Body of pancreas (tissue), 4 donors: ENCODE data around the gene SORCS2. TPM values are rescaled to one million over a fixed set of nuclear protein-coding genes. Genes with fewer than 3 reads are reported as not detected.

Experiments
- ATAC-seq: fragments of 150-250 bp; one replicate; pipeline ENCODE4 v1.9.1; 2016
- DNase-seq, 4 donors: peaks; one replicate each; pipeline ENCODE4 v3.0.0-alpha.2; 2019
- H3K27ac ChIP-seq, 4 donors: fragments of 200-600 bp; sonication (generic); 1 replicate in 3 of 4; 2 replicates in 1 of 4; pipeline versions ENCODE4 v1.5.1 to v1.6.1; 2016 to 2019; ENCODE audit warnings: mild to moderate bottlenecking in 1 of 4, mixed read lengths in 1 of 4, moderate library complexity in 1 of 4
- H3K27me3 ChIP-seq, 2 donors: fragments of 200-600 bp; sonication (generic); one replicate each; pipeline ENCODE4 v1.6.0; 2016; ENCODE audit warnings: mild to moderate bottlenecking in 1 of 2
- H3K36me3 ChIP-seq, 2 donors: fragments of 200-600 bp; sonication (generic); replicated peaks in 1 of 2; 2 replicates each; pipeline ENCODE4 v1.5.1; 2016; ENCODE audit warnings: low read depth in 2 of 2; ENCODE audit not compliant: insufficient read depth in 1 of 2
- H3K4me1 ChIP-seq: fragments of 200-600 bp; sonication (generic); one replicate; pipeline ENCODE4 v1.6.0; 2016
- H3K4me3 ChIP-seq, 2 donors: fragments of 200-600 bp; sonication (generic); 1 replicate in 1 of 2; 2 replicates in 1 of 2; pipeline ENCODE4 v1.5.1; 2016 to 2019
- H3K9me3 ChIP-seq, 3 donors: fragments of 200-600 bp; sonication (generic); 1 replicate in 2 of 3; 2 replicates in 1 of 3; pipeline ENCODE4 v1.5.1; 2016
- POLR2A ChIP-seq, 3 donors: fragments of 450-650 bp; IDR thresholded peaks; one replicate each; pipeline ENCODE4 v1.6.1; 2016; ENCODE audit warnings: antibody characterized with exemption in 3 of 3, mild to moderate bottlenecking in 2 of 3
- WGBS, 2 donors: methylation state at CpG; one replicate each; pipeline ENCODE4 v1.1.5; 2017; 5-methylcytosine and 5-hydroxymethylcytosine counted together
- intact Hi-C: fragments of 100-400 bp; cut with DNase I; formaldehyde crosslinking; loops from one replicate; pipeline ENCODE4 v1.15.1; 2023
- total RNA-seq, 2 donors: library from RNA; depleted of rRNA; stranded (reverse); fragments of >200 nt; gene quantifications; one replicate each; pipeline ENCODE4 v1.1.0, GENCODE V29; 2016
- TF ChIP-seq, protein P1 (sequence below), 7 experiments: fragments of 450-650 bp in 4 of 7; fragments of 200-600 bp in 3 of 7; sonication (generic) in 3 of 7; IDR thresholded peaks; one replicate each; pipeline ENCODE4 v1.5.1; 2016 to 2019; ENCODE audit warnings: antibody characterized with exemption in 7 of 7

SORCS2 gene
- total RNA-seq, 2 donors from 2014 or later = 0.26 to 0.33 TPM

DNA sequence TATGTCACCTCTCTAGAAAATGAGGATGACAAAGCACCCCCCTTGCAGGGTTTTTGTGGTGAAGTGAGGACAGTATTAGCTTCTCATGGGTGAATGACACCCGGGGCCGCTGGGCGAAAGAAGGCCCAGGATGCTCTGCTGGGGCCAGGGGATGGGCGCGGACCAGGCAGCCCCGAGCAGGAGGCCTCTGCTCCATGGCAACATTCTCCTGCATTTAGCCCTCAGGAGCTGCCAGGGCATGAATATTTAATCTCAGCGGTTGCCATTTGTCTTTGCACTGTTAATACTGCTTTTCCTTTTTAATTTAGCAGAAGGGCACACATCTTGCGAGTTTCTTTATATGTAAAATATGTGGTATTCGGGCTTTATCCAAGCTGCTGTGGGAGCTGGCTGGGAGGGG, 272.7 kb downstream of the SORCS2 start:
- H3K27me3 ChIP-seq = peaks cover 0 to 4% of the 10 kb centered on the region in 2 donors
- H3K4me3 ChIP-seq = no peak overlapping the region
- peaks cover 0 to 7% (median 0%) of the 10 kb centered on the region in 3 donors for H3K9me3 ChIP-seq
- WGBS, 2 donors = 68 to 77% methylated on average over 3 to 9 of the region's 9 CpGs
- no peak overlapping the region for H3K27ac ChIP-seq
- TF ChIP-seq POLR2A (IDR thresholded peaks at IDR 0.05) = no peak
- TF ChIP-seq, protein P1, sequence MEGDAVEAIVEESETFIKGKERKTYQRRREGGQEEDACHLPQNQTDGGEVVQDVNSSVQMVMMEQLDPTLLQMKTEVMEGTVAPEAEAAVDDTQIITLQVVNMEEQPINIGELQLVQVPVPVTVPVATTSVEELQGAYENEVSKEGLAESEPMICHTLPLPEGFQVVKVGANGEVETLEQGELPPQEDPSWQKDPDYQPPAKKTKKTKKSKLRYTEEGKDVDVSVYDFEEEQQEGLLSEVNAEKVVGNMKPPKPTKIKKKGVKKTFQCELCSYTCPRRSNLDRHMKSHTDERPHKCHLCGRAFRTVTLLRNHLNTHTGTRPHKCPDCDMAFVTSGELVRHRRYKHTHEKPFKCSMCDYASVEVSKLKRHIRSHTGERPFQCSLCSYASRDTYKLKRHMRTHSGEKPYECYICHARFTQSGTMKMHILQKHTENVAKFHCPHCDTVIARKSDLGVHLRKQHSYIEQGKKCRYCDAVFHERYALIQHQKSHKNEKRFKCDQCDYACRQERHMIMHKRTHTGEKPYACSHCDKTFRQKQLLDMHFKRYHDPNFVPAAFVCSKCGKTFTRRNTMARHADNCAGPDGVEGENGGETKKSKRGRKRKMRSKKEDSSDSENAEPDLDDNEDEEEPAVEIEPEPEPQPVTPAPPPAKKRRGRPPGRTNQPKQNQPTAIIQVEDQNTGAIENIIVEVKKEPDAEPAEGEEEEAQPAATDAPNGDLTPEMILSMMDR (IDR thresholded peaks at IDR 0.05) = no peak
- ATAC-seq (no peak), DNase-seq (no peak)
- intact Hi-C loops = no loop called here
- H3K36me3 ChIP-seq = no peaks in the 10 kb centered on the region
- peaks cover 8% of the 10 kb centered on the region for H3K4me1 ChIP-seq

DNA sequence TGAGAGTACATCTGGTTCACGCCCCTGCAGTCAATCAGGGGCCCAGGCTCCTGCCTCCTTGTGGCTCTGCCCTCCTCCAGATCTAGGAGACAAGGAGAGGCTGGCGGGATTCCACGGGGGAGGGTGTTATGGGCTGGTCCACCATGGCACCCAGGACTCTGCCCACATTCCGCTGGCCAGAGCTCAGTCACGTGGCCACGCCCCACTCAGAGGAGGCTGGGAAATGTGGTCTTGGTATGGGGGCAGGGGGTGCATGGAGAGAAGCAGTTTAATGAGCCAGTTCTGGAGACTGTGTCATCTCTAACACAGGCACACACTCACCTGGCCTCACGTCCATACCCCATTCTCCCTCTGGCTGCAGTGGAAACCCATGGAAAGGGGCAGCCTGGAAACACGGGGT, 273.9 kb downstream of the SORCS2 start:
- DNase-seq = no peak
- WGBS, 2 donors = 66 to 77% methylated on average over 5 to 8 of the region's 8 CpGs

DNA sequence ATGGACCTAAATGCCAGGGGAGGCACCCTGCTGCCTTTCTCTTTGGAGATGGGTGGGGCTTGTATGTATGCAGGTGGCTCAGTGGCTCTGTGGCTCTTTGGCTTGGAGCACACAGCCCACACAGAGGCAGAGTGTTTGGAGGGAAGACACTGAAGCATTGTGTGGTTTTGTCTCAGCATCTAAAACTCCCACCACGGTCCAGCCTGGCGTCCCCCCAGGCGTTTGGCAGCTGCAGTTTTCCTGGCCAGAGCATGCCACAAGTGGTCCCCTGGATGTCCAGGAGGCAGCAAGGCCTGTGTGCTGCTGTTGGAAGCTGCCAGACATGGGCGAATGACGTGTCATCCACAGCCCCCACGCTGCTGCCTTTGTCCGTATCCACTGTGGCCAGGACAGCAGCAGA, 274.6 kb downstream of the SORCS2 start:
- Histone ChIP-seq H3K4me1 (peaks cover 7% of the 10 kb centered on the region), H3K27me3 (no peaks in the 10 kb centered on the region), H3K36me3 (no peaks in the 10 kb centered on the region), H3K27ac (no peak overlapping the region), H3K4me3 (no peak overlapping the region), H3K9me3 (peaks cover 0 to 7% (median 0%) of the 10 kb centered on the region in 3 donors)
- TF ChIP-seq, protein P1 (IDR thresholded peaks at IDR 0.05) = no peak
- ATAC-seq (no peak), DNase-seq (no peak)
- 74% methylated on average over 7 of the region's 7 CpGs; no CpG with 5 or more reads in 1 of the 2 donors for WGBS, 2 donors
- intact Hi-C loops = no loop called here

More for the DNA sequence above, 273.9 kb downstream of the SORCS2 start:
- H3K27ac ChIP-seq = no peak overlapping the region
- no peak overlapping the region for H3K4me3 ChIP-seq
- intact Hi-C loops = no loop called here
- H3K9me3 ChIP-seq = peaks cover 0 to 7% (median 0%) of the 10 kb centered on the region in 3 donors
- H3K4me1 ChIP-seq = peaks cover 8% of the 10 kb centered on the region
- ATAC-seq = no peak
- H3K36me3 ChIP-seq = no peaks in the 10 kb centered on the region
- H3K27me3 ChIP-seq = peaks cover 0 to 1% of the 10 kb centered on the region in 2 donors
- TF ChIP-seq, protein P1 (IDR thresholded peaks at IDR 0.05) = no peak
- TF ChIP-seq POLR2A (IDR thresholded peaks at IDR 0.05) = no peak

DNA sequence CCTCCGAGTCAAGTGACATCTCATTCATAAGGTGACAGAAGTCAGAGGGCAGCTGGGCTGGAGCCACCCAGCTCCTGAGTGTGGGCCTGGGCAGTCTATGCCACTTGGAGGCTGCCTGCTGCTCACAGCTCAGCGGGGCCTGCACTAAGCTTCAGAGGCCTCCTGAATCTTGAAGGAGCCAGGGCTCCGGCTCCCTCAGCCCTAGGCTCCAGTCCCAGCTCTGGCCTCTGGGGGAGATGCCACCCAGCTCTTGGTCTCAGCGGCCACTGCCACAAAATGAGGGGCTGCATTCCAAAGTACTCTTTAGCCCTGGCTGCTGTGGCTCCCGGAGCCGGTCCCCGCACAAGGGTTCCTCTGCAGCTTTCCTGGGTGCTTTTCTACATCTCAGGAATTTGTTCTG, 275.1 kb downstream of the SORCS2 start:
- ATAC-seq = no peak

DNA sequence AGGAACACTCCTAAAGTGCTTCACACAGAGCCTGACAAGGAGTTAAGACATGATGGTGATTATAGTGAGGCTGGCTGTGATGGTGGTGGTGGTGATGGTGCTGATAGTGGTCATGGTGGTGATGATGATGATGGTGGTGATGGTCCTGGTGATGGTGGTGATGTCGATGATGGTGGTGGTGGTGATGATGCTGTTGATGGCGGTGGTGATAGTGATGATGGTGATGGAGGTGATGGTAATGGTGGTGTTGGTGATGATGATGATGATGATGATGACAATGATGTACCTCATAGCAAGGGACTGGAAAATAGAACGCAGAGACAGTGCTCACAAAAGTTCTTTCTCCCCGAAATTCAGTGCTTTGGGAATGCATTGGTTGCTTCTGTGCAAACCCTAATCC, 276.7 kb downstream of the SORCS2 start:
- Histone ChIP-seq H3K36me3 (no peaks in the 10 kb centered on the region), H3K4me1 (no peaks in the 10 kb centered on the region), H3K27me3 (no peaks in the 10 kb centered on the region), H3K9me3 (peaks cover 0 to 7% (median 0%) of the 10 kb centered on the region in 3 donors), H3K4me3 (no peak overlapping the region), H3K27ac (no peak overlapping the region)
- 57 to 69% methylated on average over 4 of the region's 4 CpGs for WGBS, 2 donors
- intact Hi-C loops = no loop called here
- no peak for TF ChIP-seq POLR2A (IDR thresholded peaks at IDR 0.05)
- TF ChIP-seq, protein P1 (IDR thresholded peaks at IDR 0.05) = no peak
- ATAC-seq (no peak), DNase-seq (no peak)

More for the DNA sequence above, 275.1 kb downstream of the SORCS2 start:
- TF ChIP-seq POLR2A (IDR thresholded peaks at IDR 0.05) = no peak
- TF ChIP-seq, protein P1 (IDR thresholded peaks at IDR 0.05) = no peak
- H3K27me3 ChIP-seq = no peaks in the 10 kb centered on the region
- H3K9me3 ChIP-seq = peaks cover 0 to 7% (median 0%) of the 10 kb centered on the region in 3 donors
- intact Hi-C loops = no loop called here
- H3K36me3 ChIP-seq = no peaks in the 10 kb centered on the region
- peaks cover 2% of the 10 kb centered on the region for H3K4me1 ChIP-seq
- no peak overlapping the region for H3K4me3 ChIP-seq
- no peak for DNase-seq
- H3K27ac ChIP-seq = no peak overlapping the region
- WGBS, 2 donors = 76% methylated on average over 7 of the region's 7 CpGs; no CpG with 5 or more reads in 1 of the 2 donors
